Large intestine (tissue), 3 donors: ENCODE results near the gene TENM3. TPM values are rescaled to one million over a fixed set of nuclear protein-coding genes. Genes with fewer than 3 reads are reported as not detected.

Experiments
- DNase-seq, 2 donors: peaks; one replicate each; pipeline versions ENCODE4 v3.0.0 to v3.0.0-alpha.2; 2013
- H3K27ac ChIP-seq: one replicate; pipeline ENCODE4 v1.5.1; 2013; ENCODE audit warnings: low read length
- H3K27me3 ChIP-seq: 2 replicates; pipeline ENCODE4 v1.6.1; 2013; ENCODE audit warnings: low read length; ENCODE audit not compliant: control insufficient read depth, insufficient read depth
- H3K36me3 ChIP-seq: 2 replicates; pipeline ENCODE4 v1.6.1; 2013; ENCODE audit warnings: low read length; ENCODE audit not compliant: control insufficient read depth, insufficient read depth
- H3K4me1 ChIP-seq: one replicate; pipeline ENCODE4 v1.6.1; 2013; ENCODE audit warnings: low read length; ENCODE audit not compliant: control insufficient read depth, insufficient read depth
- H3K4me3 ChIP-seq: one replicate; pipeline ENCODE4 v1.5.1; 2013; ENCODE audit warnings: low read length
- H3K9me3 ChIP-seq: one replicate; pipeline ENCODE4 v1.6.1; 2013; ENCODE audit warnings: mild to moderate bottlenecking, low read depth, low read length, moderate library complexity; ENCODE audit not compliant: control insufficient read depth
- WGBS: methylation state at CpG from one replicate; pipeline ENCODE4 v1.1.5; 2013; ENCODE audit warnings: low lambda C conversion rate; ENCODE audit not compliant: insufficient coverage; 5-methylcytosine and 5-hydroxymethylcytosine counted together
- polyA plus RNA-seq: library from polyadenylated mRNA; unstranded; fragments of 120-200 nt; gene quantifications from one replicate; pipeline ENCODE4 v1.2.1, GENCODE V29; 2013

TENM3 gene
- polyA plus RNA-seq, 1 donor, result 11.9 TPM

DNA sequence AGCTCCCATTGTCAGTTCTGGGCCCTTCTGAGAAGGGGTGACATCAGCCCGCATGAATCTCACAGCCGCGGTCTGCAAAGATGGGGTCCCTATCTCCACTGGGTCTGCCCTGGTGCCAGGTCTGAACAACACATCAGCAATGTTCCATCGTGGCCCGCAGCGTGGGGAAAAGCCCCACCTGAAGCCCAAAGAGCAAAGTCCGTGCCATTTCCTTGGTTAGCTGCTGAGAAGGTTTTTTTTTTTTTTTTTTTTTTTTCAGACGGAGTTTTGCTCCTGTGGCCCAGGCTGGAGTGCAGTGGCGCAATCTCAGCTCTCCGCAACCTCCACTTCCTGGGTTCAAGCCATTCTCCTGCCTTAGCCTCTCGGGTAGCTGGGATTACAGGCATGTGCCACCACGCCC is 594.6 kb downstream of the TENM3 start:
- H3K36me3 ChIP-seq, result no peaks in the 10 kb centered on the region
- H3K4me3 ChIP-seq, result no peak overlapping the region
- no peaks in the 10 kb centered on the region for H3K4me1 ChIP-seq
- no peak overlapping the region for H3K27ac ChIP-seq
- no peaks in the 10 kb centered on the region for H3K27me3 ChIP-seq
- H3K9me3 ChIP-seq, result no peaks in the 10 kb centered on the region
- no peak for DNase-seq
- no CpG with 5 or more reads among the region's 12 CpGs for WGBS

DNA sequence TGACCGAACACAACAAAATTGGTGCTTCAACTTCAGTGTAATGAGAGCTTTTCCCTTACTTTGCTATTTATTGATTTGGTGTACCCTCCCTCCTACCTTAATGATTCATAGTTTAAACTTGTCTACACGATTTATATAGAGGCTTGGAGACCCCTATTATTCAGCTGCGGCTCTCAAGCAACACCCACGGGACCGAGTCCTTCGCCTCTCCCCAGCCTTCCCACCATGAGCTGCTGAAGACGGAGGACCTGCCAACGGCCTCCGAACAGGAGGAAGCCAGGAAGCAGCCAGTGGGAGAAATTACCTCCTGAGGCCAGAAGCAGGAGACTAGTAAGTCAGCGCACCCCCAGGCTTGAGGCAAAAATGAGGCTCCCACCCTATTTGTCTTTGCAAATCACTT is 595.3 kb downstream of the TENM3 start:
- Histone ChIP-seq H3K36me3 (no peaks in the 10 kb centered on the region), H3K4me3 (no peak overlapping the region), H3K9me3 (no peaks in the 10 kb centered on the region), H3K4me1 (no peaks in the 10 kb centered on the region), H3K27ac (no peak overlapping the region), H3K27me3 (no peaks in the 10 kb centered on the region)
- WGBS, result no CpG with 5 or more reads among the region's 10 CpGs
- DNase-seq, result no peak

DNA sequence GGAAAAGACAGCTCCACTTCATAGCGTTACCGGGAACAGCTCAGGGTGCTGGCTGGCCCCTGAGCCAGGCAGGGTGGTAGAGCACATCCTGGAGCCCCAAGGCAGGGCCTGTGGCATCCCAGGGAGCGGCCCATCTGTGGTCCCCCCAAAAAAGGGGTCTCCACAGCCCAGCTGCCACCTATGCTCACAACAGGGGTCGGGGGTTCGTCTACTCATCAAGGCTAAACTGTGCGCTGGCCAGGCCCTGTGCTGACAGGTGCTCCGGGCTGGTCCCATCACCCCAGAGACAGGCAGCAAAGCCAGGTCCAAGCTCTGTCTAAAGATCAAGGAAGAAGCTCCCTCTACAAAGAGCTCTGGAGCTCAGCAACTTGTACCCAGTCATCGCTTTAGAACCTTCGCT is 596.1 kb downstream of the TENM3 start:
- WGBS, result no CpG with 5 or more reads among the region's 9 CpGs
- Histone ChIP-seq H3K27me3 (no peaks in the 10 kb centered on the region), H3K4me3 (no peak overlapping the region), H3K36me3 (no peaks in the 10 kb centered on the region), H3K4me1 (no peaks in the 10 kb centered on the region), H3K27ac (no peak overlapping the region), H3K9me3 (no peaks in the 10 kb centered on the region)
- no peak for DNase-seq

DNA sequence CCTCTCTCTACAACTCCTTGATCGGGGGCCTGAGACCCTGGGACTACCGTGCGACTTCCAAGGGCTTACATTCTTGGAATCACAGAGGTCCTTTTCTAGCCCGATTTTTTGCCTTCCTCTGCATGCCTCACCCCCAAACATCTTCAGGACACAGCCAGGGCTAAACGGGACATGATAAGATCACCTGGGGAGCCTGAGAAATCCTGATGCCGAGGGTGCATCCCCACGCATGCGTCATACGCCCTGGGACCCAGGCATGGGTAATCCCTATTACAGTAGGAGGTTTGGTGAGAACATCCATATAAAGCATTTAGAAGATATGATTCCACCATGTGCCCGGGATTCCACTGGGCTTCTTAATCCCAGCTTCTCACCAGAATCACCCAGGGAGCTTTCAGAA is 596.9 kb downstream of the TENM3 start:
- DNase-seq, result no peak
- H3K4me1 ChIP-seq, result no peaks in the 10 kb centered on the region
- H3K27ac ChIP-seq, result no peak overlapping the region
- WGBS, result no CpG with 5 or more reads among the region's 10 CpGs
- no peaks in the 10 kb centered on the region for H3K36me3 ChIP-seq
- no peaks in the 10 kb centered on the region for H3K27me3 ChIP-seq
- no peak overlapping the region for H3K4me3 ChIP-seq
- H3K9me3 ChIP-seq, result no peaks in the 10 kb centered on the region

DNA sequence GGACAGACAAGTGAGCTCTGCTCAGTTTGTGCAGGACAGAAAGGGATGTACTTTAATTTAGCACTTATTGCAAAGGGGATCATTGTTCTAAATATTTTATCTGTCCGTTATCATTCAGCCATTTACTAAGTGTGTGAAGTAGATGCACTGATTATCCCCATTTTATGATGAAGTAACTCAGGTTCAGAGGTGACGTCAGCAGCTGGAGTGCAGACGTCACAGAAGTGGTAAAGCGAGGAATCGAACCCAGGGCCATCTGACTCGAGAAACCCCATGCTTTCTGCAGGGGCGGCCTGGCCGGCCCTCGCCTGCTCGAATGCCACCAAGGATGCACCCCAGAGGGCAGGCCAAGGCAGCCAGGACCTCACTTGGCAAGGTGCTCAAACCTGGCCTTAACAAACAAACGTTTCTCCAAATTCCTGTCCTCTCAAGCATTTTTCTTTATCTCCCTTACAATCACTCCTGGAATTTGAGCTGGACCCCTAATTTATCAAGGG is 599.0 kb downstream of the TENM3 start:
- no peaks in the 10 kb centered on the region for H3K4me1 ChIP-seq
- no CpG with 5 or more reads among the region's 11 CpGs for WGBS
- H3K27me3 ChIP-seq, result no peaks in the 10 kb centered on the region
- no peak for DNase-seq
- no peaks in the 10 kb centered on the region for H3K9me3 ChIP-seq
- H3K27ac ChIP-seq, result no peak overlapping the region
- no peaks in the 10 kb centered on the region for H3K36me3 ChIP-seq
- no peak overlapping the region for H3K4me3 ChIP-seq

DNA sequence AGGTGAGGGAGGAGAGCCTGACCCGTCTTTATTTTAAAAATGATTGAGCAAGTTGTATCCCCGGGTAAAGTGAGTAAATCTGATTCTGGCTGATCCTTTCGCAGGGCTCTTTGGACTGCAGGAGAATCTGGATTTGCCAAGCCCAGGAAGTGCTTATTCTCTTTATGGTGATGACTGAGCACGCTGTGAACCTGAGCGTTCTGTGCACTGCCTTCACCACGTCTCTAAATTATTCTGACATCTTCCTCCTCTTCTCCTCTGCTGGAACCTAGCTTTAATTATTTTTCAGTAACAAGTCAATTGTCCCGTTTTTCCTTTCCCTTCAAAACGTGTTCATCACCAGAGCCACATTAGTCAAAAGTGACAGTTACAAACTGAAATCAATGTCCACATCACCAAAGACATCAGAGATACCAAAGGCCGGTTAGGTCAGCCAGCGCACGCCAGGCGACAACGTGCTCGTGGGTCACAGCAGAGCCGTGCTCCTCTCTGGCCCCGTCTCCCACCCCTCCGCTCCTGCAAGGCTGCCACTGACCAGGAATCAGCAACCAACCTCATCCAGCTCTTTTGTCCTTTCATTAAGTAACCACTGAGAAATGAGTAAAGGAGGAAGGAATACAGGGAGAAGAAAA is 599.7 kb downstream of the TENM3 start:
- H3K27me3 ChIP-seq, result no peaks in the 10 kb centered on the region
- H3K36me3 ChIP-seq, result no peaks in the 10 kb centered on the region
- no peak for DNase-seq
- no peaks in the 10 kb centered on the region for H3K4me1 ChIP-seq
- no peak overlapping the region for H3K4me3 ChIP-seq
- WGBS, result 56% methylated on average over 3 of the region's 17 CpGs
- H3K9me3 ChIP-seq, result no peaks in the 10 kb centered on the region
- H3K27ac ChIP-seq, result no peak overlapping the region

DNA sequence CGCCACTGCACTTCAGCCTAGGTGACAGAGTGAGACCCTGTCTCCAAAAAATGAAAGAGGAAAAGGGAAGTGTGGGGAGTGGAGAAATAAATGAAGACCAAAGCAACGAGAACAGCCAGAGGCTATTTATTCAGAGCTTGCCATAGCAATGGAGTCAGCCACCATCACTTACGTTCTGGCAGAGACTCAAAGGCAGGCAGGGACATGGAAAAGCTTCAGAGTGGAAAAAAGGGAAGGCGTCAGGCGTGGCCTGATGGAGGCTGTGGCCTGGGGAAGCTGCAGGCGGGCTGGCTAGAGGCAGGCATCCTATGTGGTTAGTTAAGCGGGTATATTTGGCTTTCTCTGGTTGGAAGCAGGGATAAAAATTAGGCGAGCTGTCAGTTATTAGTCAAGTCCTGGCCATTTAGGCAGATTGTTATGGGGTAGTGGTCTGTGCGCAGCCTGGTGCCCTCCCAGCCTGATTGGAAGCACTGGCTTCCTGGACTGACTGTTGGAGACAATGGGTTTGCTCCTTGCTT is 600.7 kb downstream of the TENM3 start:
- Histone ChIP-seq H3K4me1 (no peaks in the 10 kb centered on the region), H3K4me3 (no peak overlapping the region), H3K9me3 (no peaks in the 10 kb centered on the region), H3K36me3 (no peaks in the 10 kb centered on the region), H3K27ac (no peak overlapping the region), H3K27me3 (no peaks in the 10 kb centered on the region)
- no CpG with 5 or more reads among the region's 9 CpGs for WGBS
- no peak for DNase-seq

DNA sequence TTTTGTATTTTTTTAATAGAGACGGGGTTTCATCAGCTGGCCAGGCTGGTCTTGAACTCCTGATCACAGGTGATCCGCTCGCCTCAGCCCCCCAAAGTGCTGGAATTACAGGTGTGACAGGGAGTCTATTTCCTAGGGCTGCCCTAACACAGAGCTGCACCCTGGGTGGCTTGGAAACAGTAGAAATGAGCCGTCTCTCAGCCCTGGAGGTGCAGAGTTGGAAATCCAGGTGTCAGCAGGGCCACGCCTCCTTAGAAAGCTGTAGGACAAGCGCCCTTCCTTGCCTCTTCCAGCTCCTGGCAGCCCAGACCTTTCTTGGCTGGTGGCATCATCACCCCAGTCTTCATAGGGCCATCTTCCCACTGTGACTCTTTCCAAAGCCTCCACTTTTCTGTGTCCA is 602.4 kb downstream of the TENM3 start:
- no peaks in the 10 kb centered on the region for H3K36me3 ChIP-seq
- WGBS, result no CpG with 5 or more reads among the region's 6 CpGs
- H3K9me3 ChIP-seq, result no peaks in the 10 kb centered on the region
- no peak overlapping the region for H3K4me3 ChIP-seq
- DNase-seq, result no peak
- H3K27me3 ChIP-seq, result no peaks in the 10 kb centered on the region
- H3K27ac ChIP-seq, result no peak overlapping the region
- H3K4me1 ChIP-seq, result no peaks in the 10 kb centered on the region

DNA sequence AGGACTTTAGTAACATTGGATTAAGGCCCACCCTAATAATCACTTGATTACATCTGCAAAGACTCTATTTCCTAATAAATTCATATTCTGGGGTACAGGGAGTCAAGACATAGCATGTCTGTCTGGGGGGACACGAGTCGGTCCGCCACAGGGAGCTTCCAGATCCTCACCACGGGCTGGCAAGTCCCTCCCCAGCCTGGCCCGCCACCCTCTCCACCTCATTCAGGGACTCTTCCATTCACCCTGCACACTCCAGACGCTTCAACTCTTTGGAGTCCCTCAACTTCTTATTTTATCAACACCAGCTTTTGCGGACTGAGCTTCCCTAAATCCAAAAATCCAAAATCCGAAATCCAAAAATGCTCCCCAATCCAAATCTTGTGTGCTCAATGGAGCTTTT is 602.8 kb downstream of the TENM3 start:
- DNase-seq, result no peak
- Histone ChIP-seq H3K9me3 (no peaks in the 10 kb centered on the region), H3K27me3 (no peaks in the 10 kb centered on the region), H3K4me1 (no peaks in the 10 kb centered on the region), H3K27ac (no peak overlapping the region), H3K36me3 (no peaks in the 10 kb centered on the region), H3K4me3 (no peak overlapping the region)
- WGBS, result 96% methylated on average over 4 of the region's 8 CpGs

DNA sequence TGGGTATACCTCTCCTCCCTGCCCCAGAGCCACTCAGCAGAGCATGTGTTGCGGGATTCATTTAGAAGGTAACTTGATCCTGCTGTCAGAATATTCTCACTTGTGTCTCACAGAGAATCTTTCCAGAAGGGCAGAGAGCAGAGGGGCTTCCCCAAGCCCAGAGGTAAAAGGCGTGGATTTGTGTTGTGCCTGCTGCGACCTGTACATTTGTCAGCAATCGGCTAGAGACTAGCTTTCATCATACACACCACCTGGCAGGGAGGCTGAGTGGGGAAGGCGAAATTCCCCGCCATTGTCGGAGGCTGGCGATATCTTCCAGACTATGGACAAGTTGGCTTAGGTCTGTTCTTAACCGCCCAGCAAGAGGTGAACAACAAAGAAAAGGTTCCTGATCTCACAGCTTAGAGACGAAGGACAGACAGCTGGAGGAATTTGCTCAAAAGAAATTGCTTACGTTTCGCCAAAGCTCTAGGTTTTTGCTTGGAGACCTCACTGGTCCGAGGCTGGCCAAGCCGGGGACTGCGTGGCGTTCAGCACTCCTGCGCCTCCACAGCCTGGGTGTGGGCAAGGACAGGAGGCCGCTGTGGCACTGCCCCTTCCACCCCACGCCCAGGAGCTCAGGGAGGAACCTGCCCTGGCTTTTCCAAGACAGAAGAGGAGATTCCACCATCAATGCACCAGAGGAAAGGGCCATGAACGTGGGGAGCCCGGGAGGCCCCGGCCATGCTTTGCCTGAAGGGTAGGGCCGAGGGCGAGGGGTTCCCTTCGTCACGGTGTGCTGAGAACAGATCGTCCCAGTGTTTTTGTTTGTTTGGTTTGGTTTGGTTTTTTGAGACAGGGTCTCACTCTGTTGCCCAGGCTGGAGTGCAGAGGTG is 604.6 kb downstream of the TENM3 start:
- Histone ChIP-seq H3K36me3 (no peaks in the 10 kb centered on the region), H3K9me3 (peaks cover 1% of the 10 kb centered on the region), H3K27ac (no peak overlapping the region), H3K4me3 (no peak overlapping the region), H3K4me1 (no peaks in the 10 kb centered on the region), H3K27me3 (no peaks in the 10 kb centered on the region)
- no peak for DNase-seq
- 88% methylated on average over 3 of the region's 27 CpGs for WGBS
